Measurements from ENCODE around the gene CALD1.

Gene CALD1

GRCh38 chr7:134787064-134787463 is 7.6 kb downstream of the CALD1 start:
- no peaks in the 10 kb centered on the region; the same call in 1 of the 2 replicates for H3K4me1 ChIP-seq
- no peaks in the 10 kb centered on the region for H3K9me3 ChIP-seq
- in situ Hi-C loops (cut with MboI; ENCODE audit: low sequenced_read_pairs) = no loop called here
- H3K4me3 ChIP-seq = no peak overlapping the region
- no peak for DNase-seq (ENCODE audit: low spot score in 2 of 2)
- no peaks in the 10 kb centered on the region; the same call in 1 of the 2 replicates for H3K36me3 ChIP-seq (replicated peaks)
- H3K27me3 ChIP-seq (ENCODE audit: low read depth) = no peaks in the 10 kb centered on the region

DNA sequence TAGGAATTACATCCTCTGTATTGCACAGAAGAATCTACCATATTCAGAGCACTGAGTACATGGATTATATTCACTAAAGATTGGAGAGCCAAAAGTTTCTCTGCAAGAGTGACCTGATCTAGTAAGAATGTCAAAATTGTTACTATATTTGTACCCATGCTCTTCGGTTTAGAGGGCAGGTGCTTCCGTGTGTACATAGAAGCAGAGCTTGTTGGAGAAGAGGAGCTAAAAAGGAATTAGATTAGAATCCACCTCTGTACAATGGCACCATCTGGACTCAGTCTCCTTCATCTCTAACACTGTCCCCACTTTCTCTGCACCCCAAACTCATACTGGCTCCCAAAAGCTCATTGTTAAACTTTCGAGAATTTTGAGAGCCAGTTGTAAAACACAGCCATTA is 8.3 kb downstream of the CALD1 start:
- Histone ChIP-seq H3K4me3 (no peak overlapping the region), H3K4me1 (no peaks in the 10 kb centered on the region), H3K27me3 (ENCODE audit: low read depth) (no peaks in the 10 kb centered on the region), H3K9me3 (no peaks in the 10 kb centered on the region), H3K36me3 (replicated peaks) (no peaks in the 10 kb centered on the region; the same call in 1 of the 2 replicates)
- in situ Hi-C loops (cut with MboI; ENCODE audit: low sequenced_read_pairs) = no loop called here
- no peak for DNase-seq (ENCODE audit: low spot score in 2 of 2)

- no peaks in the 10 kb centered on the region for H3K4me1 ChIP-seq
- no peaks in the 10 kb centered on the region for H3K9me3 ChIP-seq
- in situ Hi-C loops (cut with MboI; ENCODE audit: low sequenced_read_pairs) = no loop called here
- no peak for DNase-seq (ENCODE audit: low spot score in 2 of 2)
- H3K4me3 ChIP-seq = no peak overlapping the region
- no peaks in the 10 kb centered on the region; the same call in 1 of the 2 replicates for H3K36me3 ChIP-seq (replicated peaks)
- H3K27me3 ChIP-seq (ENCODE audit: low read depth) = no peaks in the 10 kb centered on the region
Observed at GRCh38 chr7:134788191-134788590, 8.8 kb downstream of the CALD1 start.

GRCh38 chr7:134789967-134790685 is 10.7 kb downstream of the CALD1 start:
- in situ Hi-C loops (cut with MboI; ENCODE audit: low sequenced_read_pairs) = no loop called here
- H3K36me3 ChIP-seq (replicated peaks) = no peaks in the 10 kb centered on the region; the same call in 1 of the 2 replicates

GRCh38 chr7:134792968-134793367 is 13.5 kb downstream of the CALD1 start:
- Histone ChIP-seq H3K9me3 (no peaks in the 10 kb centered on the region), H3K36me3 (replicated peaks) (no peaks in the 10 kb centered on the region; the same call in 1 of the 2 replicates), H3K27me3 (ENCODE audit: low read depth) (no peaks in the 10 kb centered on the region), H3K4me1 (no peaks in the 10 kb centered on the region), H3K4me3 (no peak overlapping the region)
- no peak for DNase-seq (ENCODE audit: low spot score in 2 of 2)
- in situ Hi-C loops (cut with MboI; ENCODE audit: low sequenced_read_pairs) = no loop called here

More at GRCh38 chr7:134789967-134790685, 10.7 kb downstream of the CALD1 start:
- H3K4me3 ChIP-seq = no peak overlapping the region
- no peaks in the 10 kb centered on the region for H3K27me3 ChIP-seq (ENCODE audit: low read depth)
- no peaks in the 10 kb centered on the region for H3K4me1 ChIP-seq
- no peak for DNase-seq (ENCODE audit: low spot score in 2 of 2)
- no peaks in the 10 kb centered on the region for H3K9me3 ChIP-seq

- H3K9me3 ChIP-seq = no peaks in the 10 kb centered on the region
- H3K4me1 ChIP-seq = no peaks in the 10 kb centered on the region
- H3K36me3 ChIP-seq (replicated peaks) = no peaks in the 10 kb centered on the region; the same call in 1 of the 2 replicates
- DNase-seq (ENCODE audit: low spot score in 2 of 2) = no peak
- in situ Hi-C loops (cut with MboI; ENCODE audit: low sequenced_read_pairs) = no loop called here
- H3K4me3 ChIP-seq = no peak overlapping the region
- H3K27me3 ChIP-seq (ENCODE audit: low read depth) = no peaks in the 10 kb centered on the region
Observed at GRCh38 chr7:134795231-134795630, 15.8 kb downstream of the CALD1 start.

GRCh38 chr7:134798155-134798554 is 18.7 kb downstream of the CALD1 start:
- Histone ChIP-seq H3K4me3 (no peak overlapping the region), H3K36me3 (replicated peaks) (peaks cover 3% of the 10 kb centered on the region; the same call in 1 of the 2 replicates), H3K4me1 (no peaks in the 10 kb centered on the region), H3K9me3 (no peaks in the 10 kb centered on the region), H3K27me3 (ENCODE audit: low read depth) (no peaks in the 10 kb centered on the region)
- in situ Hi-C loops (cut with MboI; ENCODE audit: low sequenced_read_pairs) = no loop called here
- DNase-seq (ENCODE audit: low spot score in 2 of 2) = no peak

DNA sequence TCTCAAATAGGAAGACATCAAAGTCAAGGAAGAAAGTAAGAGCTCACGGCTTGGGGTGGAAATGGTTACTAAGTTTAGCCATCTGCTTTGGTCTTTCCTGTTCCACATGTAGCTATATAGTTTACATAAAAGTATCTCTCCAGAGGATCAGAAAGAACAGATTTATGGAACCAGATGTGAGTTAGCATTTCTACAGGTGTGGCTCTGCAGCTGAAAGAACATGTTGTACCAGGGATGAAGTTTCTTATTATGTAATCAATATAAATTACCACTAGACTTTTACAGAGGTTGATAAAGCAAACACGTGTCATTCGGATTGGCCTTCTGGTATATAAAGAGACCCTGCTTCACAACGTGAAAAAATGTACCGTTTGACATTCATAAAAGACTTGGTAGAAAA is 19.9 kb downstream of the CALD1 start:
- in situ Hi-C loops (cut with MboI; ENCODE audit: low sequenced_read_pairs) = no loop called here
- H3K4me3 ChIP-seq = no peak overlapping the region

DNA sequence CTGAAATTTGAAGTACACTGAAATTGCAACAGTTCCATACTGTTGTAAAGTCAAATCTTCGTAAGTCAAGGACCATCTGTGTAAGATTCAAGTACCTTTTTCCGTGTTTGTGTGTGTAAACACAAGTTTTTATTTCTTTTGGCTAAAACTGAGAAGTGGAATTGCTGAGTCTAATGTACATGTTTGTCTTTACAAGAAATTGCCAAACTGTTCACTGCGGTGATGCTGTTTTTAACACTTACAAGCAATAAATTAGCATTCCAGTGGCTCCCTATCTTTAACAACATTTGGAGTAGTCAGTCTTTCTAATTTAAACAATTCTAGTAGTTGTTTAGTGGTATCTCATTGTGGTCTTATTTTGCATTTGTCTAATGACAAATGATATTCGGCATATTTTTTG is 23.3 kb downstream of the CALD1 start:
- no peak for DNase-seq (ENCODE audit: low spot score in 2 of 2)
- Histone ChIP-seq H3K9me3 (no peaks in the 10 kb centered on the region), H3K4me3 (no peak overlapping the region), H3K27me3 (ENCODE audit: low read depth) (no peaks in the 10 kb centered on the region), H3K36me3 (replicated peaks) (0 out of 2 replicates have a peak, but pooled peaks cover 3% of the 10 kb centered on the region), H3K4me1 (peaks cover 4% of the 10 kb centered on the region)
- in situ Hi-C loops (cut with MboI; ENCODE audit: low sequenced_read_pairs) = no loop called here

More for the DNA sequence above, 19.9 kb downstream of the CALD1 start:
- no peak for DNase-seq (ENCODE audit: low spot score in 2 of 2)
- Histone ChIP-seq H3K36me3 (replicated peaks) (0 out of 2 replicates have a peak, but pooled peaks cover 3% of the 10 kb centered on the region), H3K9me3 (no peaks in the 10 kb centered on the region), H3K27me3 (ENCODE audit: low read depth) (no peaks in the 10 kb centered on the region), H3K4me1 (peaks cover 4% of the 10 kb centered on the region)

GRCh38 chr7:134804351-134804750 is 24.9 kb downstream of the CALD1 start:
- Histone ChIP-seq H3K36me3 (replicated peaks) (0 out of 2 replicates have a peak, but pooled peaks cover 3% of the 10 kb centered on the region), H3K4me1 (peaks cover 8% of the 10 kb centered on the region), H3K4me3 (no peak overlapping the region), H3K27me3 (ENCODE audit: low read depth) (no peaks in the 10 kb centered on the region), H3K9me3 (no peaks in the 10 kb centered on the region)
- in situ Hi-C loops (cut with MboI; ENCODE audit: low sequenced_read_pairs) = no loop called here
- DNase-seq (ENCODE audit: low spot score in 2 of 2) = no peak

DNA sequence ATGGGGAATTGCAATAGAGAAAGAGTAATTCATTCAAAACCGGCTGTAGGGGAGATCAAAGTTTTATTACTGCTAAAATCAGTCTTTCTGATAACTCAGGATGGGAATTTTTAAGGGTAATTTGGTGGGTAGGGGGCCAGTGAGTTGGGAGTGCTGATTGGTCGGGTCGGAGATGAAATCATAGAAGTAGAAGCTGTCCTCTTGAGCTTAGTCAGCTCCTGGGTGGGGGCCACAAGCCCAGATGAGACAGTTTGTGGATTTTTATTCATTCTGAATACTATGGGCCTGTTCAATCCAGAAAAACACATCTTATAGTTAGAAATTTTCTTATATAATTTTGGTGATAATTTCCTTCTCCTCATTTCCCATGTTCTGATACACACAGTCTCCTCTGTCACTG is 25.4 kb downstream of the CALD1 start:
- Histone ChIP-seq H3K4me3 (no peak overlapping the region), H3K4me1 (peaks cover 8% of the 10 kb centered on the region), H3K36me3 (replicated peaks) (0 out of 2 replicates have a peak, but pooled peaks cover 3% of the 10 kb centered on the region), H3K27me3 (ENCODE audit: low read depth) (no peaks in the 10 kb centered on the region), H3K9me3 (no peaks in the 10 kb centered on the region)
- in situ Hi-C loops (cut with MboI; ENCODE audit: low sequenced_read_pairs) = no loop called here
- no peak for DNase-seq (ENCODE audit: low spot score in 2 of 2)

- DNase-seq (ENCODE audit: low spot score in 2 of 2) = no peak
- H3K36me3 ChIP-seq (replicated peaks) = peaks cover 3% of the 10 kb centered on the region; the same call in 1 of the 2 replicates
- H3K27me3 ChIP-seq (ENCODE audit: low read depth) = no peaks in the 10 kb centered on the region
- H3K9me3 ChIP-seq = no peaks in the 10 kb centered on the region
- H3K4me1 ChIP-seq = peaks cover 8% of the 10 kb centered on the region
- in situ Hi-C loops (cut with MboI; ENCODE audit: low sequenced_read_pairs) = no loop called here
- no peak overlapping the region for H3K4me3 ChIP-seq
Observed at GRCh38 chr7:134806197-134806596, 26.8 kb downstream of the CALD1 start.

DNA sequence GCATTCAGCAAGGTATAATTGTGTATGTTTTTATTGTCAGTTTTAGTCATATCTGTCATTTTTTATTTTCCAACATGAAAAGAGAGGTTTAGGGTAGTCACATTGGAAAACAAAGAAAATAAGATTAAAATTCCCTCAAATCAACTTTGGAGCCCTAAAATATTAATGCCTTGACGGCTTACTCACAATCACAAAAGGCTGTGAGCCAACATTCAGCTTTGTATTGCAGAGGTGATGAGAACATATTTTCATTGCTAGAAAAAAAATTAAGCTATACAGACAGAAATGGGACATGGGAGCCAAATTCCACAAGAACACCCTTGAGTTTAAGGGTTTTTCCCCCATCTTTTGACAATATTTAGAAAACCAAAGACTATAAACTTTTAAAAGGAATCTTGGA is 30.2 kb downstream of the CALD1 start:
- in situ Hi-C loops (cut with MboI; ENCODE audit: low sequenced_read_pairs) = no loop called here
- no peaks in the 10 kb centered on the region; the same call in 1 of the 2 replicates for H3K36me3 ChIP-seq (replicated peaks)
- no peaks in the 10 kb centered on the region for H3K27me3 ChIP-seq (ENCODE audit: low read depth)
- no peak for DNase-seq (ENCODE audit: low spot score in 2 of 2)
- H3K4me1 ChIP-seq = peaks cover 4% of the 10 kb centered on the region; the same call in 1 of the 2 replicates
- no peak overlapping the region for H3K4me3 ChIP-seq
- no peaks in the 10 kb centered on the region for H3K9me3 ChIP-seq

DNA sequence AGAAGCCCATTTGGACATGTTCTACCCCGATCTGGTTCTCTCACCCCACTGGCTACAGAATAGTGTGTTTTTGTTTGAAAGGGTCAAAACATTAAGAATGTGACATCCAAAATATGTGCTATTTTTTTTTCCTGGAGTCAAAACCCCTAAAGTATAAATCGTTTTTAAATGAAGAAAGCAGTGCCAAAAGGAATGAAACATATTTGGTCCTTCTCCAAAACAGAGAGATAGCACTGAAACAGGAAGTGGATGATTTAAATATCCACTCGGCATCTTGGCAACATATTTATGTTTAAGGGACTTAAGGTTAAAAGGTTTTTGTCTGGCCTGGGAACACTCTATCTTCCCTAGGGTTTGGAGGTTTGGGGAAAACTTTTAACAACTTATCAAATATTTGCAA is 32.3 kb downstream of the CALD1 start:
- in situ Hi-C loops (cut with MboI; ENCODE audit: low sequenced_read_pairs) = no loop called here
- no peaks in the 10 kb centered on the region; the same call in 1 of the 2 replicates for H3K36me3 ChIP-seq (replicated peaks)
- no peak for DNase-seq (ENCODE audit: low spot score in 2 of 2)

More for the DNA sequence above, 32.3 kb downstream of the CALD1 start:
- Histone ChIP-seq H3K9me3 (no peaks in the 10 kb centered on the region), H3K4me1 (peaks cover 4% of the 10 kb centered on the region), H3K4me3 (no peak overlapping the region), H3K27me3 (ENCODE audit: low read depth) (no peaks in the 10 kb centered on the region)

Measured in HAP-1 (cell line).